NCI-H69 (cell line): ENCODE data around the gene SEL1L3.
"Not testable (repeated sequence)": the region's sequence is repeated elsewhere in the genome, so short reads cannot be mapped to it uniquely, and the experiment has no call there.

Experiments
- DNase-seq: peaks from one replicate; lab custom pipeline; 2025; lab: John Stamatoyannopoulos, UW

SEL1L3 gene

DNA sequence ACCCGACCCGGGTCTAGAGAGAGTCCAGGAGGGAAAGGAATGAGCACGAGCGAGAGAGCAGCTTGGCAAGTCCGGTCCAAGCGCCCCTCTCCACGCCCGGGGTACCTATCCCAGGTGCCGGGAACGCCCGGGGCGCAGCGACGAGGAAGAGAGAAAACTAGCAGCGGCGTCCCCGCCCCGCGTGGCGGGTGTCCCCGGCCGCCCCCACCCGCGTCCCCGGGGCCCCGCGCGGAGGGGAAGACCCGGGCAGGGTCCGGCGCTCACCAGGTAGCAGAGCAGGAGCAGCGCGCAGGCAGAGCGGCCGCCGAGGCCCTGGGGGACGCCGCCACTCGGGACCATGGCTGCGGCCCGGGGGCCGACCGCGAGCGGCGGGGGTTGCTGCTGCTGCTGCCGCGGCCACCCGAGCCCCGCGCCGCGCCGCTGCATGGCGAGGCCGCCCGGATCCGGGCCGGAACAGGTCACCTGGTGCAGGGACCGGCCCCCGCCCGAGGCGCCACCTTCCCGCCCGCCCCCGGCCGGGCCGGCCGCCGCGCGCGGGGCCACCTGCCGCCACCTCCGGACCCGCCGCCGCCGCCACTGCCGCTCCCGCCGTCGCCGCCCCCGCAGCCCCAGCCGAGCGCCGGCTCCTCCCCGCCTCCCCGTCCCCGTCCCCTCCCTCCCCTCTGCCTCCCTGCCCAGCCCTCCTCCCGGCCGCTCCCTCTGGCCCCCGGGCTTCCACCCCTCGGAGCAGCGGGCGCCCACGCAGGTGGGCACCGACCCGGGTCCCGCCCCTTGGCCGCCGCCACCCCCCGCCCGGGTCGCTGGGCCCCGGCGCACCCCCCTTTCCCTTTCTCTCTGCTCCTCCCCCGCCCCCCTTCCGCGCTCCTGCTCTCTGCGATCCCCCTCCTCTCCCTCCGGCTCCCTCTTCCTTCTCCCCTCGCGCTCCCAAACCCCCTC, at the start of gene SEL1L3:
Gene SEL1L3, minus strand, starts transcription at position 578 of the 936 bp plus-strand sequence. Its CDS starts 152 bp downstream, at position 426.
- DNase-seq, result peak; percentile 81

DNA sequence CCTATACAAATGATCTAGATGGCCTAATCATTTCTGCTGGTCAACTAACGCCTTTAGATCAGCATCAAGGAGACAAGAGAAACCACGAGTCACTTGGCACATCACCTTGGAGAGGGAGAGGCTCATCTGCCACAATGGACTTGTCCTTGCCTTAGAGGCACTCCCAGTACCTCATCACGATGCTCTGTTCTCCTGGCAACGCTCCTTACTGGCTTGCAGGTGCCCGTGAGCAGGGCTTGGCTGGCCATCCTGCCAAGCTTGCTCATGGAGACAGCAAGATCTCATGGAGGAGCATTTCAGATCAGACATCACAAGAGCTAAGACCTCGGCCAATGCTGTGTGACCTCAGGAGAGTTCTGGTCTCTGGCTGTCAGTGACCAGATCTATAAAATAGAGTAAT, 48.6 kb upstream of the SEL1L3 start:
- peak; percentile 23 for DNase-seq

DNA sequence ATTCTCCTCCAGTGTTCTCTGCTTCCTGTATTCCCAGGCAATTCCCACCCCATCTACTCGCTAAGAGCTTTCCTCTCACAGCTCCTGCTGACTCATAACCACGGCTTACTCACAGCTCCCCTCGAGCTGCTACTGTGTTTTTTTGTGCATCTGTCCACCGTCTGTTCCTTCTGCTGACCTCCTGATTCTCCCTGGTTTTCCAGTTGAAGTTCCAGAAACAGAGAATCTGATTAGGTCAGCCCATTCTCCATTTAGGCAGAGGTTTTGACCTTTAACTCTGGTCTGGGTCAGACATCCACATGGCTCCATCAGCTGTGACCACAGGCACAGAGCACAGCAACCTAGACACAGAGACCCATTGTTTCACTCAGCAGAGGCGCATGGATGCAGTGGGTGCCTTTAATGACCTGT, 45.7 kb upstream of the SEL1L3 start:
- peak; percentile 68 for DNase-seq

DNA sequence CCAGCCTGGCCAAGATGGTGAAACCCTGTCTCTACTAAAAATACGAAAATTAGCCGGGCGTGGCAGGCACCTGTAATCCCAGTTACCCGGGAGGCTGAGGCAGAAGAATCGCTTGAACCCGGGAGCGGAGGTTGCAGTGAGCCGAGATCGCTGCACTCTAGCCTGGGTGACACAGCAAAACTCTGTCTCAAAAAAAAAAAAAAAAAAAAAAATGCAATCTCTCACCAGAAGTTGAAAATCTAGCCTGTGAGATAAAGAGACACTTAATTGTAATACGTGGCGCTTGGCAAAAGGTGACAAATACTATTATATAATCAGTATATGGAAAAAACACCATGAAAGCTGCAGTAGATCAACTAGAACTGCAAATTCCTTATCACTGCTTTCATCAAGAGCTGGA, 43.3 kb upstream of the SEL1L3 start:
- not testable (repeated sequence) for DNase-seq

DNA sequence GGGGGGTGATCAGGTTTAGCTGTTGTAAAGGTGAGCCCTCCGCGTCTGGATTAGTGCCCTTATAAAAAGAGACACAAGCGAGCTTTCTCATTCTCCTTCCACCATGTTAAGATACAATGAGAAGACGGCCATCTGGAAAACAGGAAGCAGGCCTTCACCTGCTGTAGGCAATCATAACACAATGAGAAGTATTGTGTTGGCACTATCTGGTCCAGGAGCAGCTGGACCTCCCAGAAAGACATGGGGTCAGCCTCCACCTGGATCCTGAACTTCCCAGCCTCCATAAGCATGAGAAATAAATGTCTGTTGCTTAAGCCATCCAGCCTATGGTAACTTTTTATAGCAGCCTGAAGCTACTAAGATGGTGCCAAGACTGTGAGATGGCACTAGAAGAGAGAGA, 42.6 kb upstream of the SEL1L3 start:
- DNase-seq, result no peak

DNA sequence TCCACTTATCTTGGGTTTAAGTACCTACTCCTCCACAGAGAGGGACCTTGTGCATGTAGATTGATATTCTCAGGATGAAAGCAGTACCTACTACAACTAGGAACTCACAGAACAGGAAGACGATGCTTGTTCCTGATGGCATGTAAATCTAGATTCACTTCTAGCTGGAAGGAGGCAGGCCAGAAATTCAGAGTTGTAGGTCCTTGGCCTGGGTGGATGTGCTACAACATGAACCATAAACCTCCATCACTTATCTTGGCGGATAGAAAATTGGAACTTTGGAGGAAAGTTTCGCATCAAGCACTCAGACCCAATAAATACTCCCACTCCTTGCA, 41.9 kb upstream of the SEL1L3 start:
- no peak for DNase-seq

DNA sequence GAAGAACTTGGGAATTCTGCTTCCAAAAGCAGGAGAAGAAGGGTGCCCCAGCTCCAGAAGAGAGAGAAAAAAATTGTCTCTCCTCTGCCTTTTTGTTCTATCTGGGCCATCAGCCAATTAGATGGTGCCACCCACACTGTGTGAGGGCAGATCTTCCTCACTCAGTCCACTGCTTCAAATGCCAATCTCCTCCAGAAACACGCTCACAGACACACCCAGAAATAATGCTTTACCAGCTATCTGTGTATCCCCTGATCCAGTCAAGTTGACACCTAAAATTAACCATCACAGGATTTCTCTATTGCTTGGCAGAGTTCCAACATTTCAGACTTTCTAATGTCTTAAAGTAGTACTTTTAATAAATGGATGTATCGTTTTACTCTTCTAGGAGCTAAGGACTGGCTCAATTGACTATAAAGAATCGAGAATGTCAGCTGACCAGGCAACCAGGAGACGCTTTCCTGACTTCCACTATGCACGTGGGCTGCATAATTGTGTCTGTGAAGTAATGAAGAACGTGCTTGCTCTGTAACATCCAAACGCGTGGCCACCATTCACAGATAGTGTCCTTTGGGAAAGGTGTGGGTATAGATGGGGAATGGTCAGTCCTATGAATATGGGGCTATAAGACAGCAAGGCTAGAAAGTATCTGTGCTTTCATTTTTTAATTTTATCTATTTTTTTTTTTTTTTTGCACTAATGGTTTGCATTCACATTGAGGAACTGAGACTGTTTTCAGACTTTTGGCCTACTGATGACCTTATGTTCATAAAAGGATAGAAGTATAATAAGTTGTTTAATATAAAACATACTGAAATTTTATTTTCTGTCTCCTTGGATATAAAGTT, 41.3 kb upstream of the SEL1L3 start:
- no peak for DNase-seq

DNA sequence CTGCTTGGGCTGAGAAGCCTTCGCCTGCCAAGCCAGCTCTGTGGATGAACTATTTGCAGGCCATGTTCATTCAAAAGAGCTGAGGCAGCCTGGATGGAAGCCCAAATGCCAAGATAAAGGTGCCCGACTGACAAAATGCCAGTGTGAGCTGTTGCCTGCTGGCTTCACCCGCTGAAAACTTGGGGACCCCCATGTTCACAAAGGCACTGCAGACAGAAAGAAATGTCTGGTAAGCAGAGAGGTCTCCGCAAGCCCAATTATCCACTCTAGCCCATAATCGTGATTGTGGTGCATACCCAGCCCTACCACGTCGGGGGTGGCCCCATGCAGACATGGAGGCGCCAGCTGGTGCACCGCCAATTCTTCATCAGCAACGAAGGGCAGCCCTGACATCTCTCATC, 38.2 kb upstream of the SEL1L3 start:
- DNase-seq, result no peak

DNA sequence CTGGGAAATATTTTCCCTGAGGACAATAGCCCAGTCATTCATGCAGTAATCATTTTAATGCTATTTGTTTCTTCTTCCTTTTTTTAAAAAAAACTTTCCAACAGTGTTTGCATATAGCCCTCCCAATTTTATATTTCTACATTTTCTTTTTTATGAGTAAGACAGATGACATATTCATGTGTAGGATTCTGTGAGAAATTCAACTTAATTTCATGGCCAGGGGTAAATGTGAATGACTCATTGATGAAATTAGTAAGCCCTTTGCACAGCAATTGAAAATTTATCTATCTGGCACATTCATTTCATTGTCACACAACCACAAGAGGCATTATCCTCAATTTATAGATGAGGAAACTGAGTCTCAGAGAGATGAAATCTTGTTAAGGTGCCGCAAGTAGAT, 37.5 kb upstream of the SEL1L3 start:
- no peak for DNase-seq

DNA sequence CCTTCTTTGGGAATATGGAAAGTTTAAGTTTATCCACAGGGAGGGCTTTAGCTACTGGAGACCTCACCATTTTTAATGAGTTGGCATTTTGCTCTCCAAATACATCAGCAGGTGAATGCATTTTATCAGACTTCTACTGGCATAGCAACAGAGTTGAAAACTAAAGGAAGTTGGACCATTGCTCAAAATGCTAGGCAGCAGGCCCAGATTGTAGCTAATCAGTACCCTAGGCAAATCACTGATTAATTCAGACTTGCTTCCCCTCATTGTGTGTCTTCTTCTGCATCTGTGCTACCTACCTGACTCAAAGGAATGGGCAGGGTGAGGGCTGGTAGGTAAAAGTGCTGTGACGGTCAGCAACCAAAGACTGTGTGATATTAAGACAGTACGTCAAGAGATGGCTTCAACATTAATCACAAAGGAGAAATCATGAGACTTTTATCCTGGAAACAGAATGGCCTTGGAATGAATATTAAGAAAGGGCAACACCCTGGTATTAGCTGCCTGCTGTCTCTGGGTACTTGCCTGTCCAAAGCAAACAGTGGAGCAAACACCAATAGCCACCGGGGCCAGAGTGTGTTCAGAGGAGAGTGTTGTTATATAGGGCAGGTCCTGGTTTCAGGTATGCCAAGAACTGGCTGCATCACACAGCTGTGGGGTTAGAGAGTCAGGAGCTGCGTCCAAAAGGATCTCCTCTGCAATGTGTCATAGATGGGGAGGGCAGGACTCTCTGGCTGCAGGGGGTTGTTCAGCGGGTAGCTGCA, 34.2 kb upstream of the SEL1L3 start:
- no peak for DNase-seq

DNA sequence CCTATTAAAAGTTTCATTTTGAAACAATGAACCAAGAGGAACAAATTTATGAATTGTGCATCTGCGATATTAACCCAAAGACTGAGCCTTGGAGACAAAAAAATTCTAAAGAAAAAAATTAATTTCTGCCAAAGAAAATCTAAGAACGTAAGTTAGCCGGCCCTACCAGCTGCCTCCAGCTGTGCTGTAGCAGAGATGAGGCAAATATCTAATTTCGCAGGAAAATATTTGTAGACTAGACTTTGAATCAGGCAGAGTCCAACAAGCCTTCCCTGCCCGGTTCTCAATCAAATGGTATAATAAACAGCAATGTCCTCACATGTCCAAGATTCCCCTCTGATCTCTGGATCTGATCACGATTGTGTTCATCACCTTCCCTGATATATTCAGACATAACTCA, 30.0 kb upstream of the SEL1L3 start:
- DNase-seq, result no peak

DNA sequence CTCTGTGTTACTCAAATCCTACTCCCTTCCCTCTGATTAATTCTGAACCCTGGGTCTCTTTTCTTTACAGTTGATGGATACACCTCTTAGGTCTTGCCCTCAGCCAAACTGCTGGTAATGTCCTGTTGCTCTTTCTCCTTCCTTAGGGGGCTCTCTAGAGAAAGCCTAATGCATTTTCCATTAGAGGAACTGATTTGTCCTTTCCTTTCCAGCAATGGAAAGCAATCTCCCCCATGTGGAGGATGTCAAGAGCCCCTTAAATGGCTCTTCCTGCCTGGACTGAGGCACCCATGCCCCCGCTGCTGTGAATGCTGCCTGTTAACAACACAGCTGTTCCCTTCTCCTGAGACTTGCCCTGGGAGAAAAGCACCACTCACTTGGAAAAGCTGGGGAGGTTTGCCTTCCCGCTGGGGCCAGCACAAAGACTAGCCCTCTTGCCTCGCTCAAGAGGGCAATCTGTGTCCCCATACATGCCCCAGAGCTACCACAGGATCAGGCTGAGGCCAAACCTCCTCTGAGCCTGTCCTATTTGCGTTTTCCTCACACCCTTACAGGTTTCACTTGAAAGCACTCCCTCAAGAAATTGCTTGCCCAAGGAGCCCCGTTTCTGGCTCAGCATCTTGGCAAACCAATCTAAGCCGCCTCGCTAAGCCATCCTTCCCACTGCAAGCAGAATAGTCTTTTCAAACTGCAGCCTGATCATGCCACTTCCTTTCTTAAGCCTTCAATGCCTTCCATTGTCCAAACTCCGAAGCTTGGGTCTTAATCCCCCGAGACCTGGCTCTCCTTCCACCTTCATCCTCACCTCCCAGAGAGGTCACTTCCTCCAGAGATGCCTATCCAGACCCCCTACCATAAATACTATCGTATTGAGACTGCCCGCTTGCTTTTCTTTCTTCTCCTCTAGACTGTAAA, 28.0 kb upstream of the SEL1L3 start:
- DNase-seq, result peak; percentile 28

DNA sequence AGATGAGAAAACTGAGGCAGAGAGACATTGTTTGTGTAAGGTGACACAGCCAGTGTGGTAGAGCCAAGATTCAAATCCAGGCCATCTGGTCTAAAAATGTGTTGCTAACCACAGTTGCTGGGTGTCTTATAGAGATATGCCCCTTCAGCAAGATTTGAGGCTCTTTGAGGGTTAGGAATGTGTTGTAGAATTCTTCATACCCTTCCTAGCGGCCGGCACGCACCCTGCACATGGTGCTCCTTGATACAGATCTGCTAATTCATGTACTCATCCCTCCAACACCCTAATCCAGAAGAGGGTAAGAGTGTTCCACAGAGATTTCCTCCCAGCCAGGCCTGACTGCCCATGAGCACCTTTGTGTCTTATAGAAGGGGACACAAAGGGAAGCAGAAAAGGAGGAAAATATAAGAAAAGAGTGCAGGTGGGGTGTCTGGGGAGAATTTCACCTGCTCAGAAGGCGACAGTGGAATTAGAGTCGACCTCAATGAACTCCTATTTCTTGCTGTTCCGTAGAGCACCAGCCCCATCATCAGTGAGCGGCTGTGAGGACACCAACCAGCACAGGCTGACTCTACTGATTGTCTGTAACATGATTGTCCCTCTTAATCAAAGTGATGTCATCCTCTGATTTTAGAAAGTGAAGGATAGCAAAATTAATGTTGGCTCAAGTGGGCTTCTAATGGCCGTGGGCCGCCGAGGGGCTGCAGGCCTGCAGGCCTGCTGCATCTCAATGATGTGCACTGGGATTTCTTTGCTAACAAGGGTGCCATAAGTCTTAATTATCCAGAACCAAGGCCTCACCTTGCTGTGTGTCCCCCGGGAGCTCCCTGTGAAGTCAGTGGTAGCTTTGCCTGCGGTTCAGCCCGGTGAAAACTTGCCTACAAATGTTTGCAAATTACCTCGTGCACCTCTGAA, 27.1 kb upstream of the SEL1L3 start:
- DNase-seq, result no peak

DNA sequence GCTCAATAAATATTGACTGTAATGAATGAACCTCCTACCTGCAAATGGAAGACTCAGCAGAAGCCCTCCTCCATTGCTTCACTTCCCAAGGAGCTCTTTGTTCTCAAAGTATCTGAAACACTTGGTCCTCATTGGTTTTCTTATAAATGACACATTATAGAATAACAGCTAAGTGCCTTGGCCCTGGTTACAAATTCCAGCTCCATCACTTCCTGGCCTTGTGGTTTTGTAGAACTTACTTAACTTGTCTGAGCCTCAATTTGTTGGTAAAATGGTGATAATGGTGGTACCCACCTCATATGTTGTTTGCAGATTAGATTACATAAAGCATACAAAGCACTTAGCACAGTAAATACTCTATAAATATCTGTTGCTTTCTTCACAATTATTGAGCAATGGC, 26.0 kb upstream of the SEL1L3 start:
- no peak for DNase-seq

DNA sequence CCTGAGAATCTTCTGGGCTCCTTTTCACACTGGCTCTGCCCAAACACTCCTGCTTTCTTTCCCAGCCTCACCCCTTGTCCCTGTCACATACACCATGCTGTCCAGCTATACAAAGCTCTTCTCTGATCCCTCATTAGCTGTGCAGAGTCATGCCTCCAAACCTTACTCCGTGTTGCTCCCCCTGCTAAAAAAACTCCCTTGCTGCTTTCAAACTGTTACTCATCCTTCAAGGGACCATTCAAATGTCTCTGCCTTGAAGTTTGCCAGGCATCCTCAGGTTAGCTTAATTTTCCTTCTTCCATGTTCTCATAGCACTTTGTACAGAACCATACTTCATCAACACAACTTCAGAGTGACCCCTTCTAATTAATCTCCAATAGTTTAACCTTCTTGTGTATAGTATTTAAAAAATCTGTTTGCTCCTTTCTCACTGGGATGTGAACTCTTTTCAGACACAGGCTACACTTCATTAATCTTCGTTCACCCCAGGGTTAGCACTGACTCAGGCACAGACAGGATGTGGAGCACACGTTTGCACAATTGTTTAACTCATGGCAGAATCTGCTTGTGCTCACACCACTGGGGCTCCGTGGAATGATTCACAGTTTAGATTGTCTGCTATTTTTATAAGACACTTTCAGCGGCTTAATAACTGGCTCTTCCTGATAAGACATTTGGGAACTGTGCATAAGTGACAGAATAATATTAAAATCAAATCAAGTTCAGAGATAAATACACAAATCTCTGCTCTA, 21.4 kb upstream of the SEL1L3 start:
- DNase-seq, result no peak

DNA sequence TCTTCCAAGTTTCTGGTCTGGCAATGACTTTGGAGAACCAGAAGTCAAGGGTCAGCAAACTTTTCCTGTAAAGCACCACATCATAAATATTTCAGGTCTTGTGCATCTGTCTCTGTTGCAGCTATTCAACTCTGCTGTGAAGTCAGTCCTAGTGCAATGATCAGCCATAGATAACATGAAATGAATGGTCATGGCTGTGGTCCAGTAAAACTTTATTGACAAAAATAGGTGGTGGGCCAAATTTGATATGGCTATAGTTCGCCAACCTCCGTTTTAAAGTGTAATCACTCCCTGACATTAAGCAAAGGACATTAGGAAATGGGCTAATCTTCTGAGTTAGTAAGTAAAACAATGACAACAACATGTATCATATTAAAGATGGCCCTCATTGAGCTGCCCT, 20.8 kb upstream of the SEL1L3 start:
- DNase-seq, result no peak

DNA sequence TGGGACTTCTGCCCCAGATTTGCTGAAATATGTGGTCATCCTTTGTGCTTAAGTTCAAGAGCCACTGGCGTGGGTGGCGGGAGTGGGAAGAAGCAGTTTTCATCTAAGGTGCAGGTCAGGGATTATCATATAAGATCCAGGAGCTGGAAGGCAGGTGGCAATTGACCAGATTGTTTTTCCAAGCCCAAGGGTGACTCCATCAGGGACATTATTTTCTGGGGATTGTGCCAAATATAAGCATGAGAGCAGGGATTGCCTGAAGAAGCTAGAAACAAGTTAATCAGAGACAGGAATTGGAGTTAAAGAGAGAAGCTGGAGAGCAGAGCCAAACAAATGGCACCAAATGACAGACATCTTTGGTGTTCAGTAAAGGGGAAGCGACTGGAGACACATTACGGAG, 19.4 kb upstream of the SEL1L3 start:
- no peak for DNase-seq

DNA sequence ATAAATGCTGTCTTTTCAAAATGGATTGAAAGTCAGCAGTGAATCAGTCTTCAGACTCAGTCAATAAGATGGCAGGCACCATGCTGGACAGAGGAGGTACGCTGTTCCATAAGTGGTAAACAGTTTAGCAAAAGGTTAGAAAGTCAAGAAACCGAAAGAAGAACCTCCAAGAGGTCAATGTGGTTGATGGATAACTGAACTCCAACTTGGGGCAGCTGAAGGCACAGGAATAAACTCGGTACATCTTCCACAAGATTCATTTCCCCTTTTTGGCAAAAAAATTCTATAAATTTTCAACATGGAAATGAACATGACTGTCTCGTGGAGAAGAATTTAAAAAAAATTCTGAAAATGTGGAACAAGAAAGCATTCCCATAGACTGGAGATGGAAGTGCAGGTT, 18.4 kb upstream of the SEL1L3 start:
- no peak for DNase-seq

DNA sequence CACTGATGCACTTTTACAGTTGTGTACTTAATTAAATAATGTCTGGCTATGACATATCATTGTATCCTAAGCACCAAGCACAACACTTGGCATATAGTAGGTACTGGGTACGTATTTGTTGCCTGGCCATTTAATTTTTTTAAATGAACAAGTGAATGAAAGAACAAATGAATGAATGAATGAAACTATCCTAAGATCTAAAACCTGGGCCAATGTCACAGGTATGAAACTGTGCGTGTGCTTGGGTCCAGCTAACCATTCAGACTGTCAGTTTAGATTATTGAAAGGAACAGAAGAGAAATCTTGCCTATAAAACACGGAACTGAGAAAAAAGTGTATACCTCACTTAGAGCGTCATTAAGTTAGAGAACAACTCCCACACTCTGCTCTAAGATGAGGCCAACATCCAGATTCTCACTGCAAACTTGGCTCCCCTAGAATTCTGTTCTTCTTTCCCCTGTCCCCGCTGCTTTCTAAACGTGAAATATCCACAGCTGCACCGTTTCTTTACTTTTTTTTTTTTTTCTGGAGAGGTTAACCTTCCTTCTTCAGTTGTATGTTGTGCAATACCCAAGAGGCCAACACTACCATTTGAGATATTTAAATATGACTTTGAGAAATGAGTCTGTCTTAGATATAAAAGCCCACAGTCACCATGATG, 17.3 kb upstream of the SEL1L3 start:
- no peak for DNase-seq
